ENCODE results near the gene SPATS2. TPM values are rescaled to one million over a fixed set of nuclear protein-coding genes. Genes with fewer than 3 reads are reported as not detected.

The SPATS2 gene
- total RNA-seq, 1 donor from 2014 or later, result 49.5 TPM

GRCh38 chr12:49552425-49552824, 185.2 kb downstream of the SPATS2 start:
- Histone ChIP-seq H3F3A (ENCODE audit: low read depth) (peaks cover 6% of the 10 kb centered on the region), H3K27me3 (peaks cover 55% of the 10 kb centered on the region), H3K4me3 (no peak overlapping the region), H3K4me1 (peaks cover 8% of the 10 kb centered on the region), H3K9ac (no peak overlapping the region), H4K20me1 (ENCODE audit: low read depth) (no peaks in the 10 kb centered on the region), H2AFZ (replicated peaks) (no peak overlapping the region), H3K9me3 (ENCODE audit: low read depth) (no peaks in the 10 kb centered on the region), H3K36me3 (no peaks in the 10 kb centered on the region), H3K27ac (no peak overlapping the region), H3K4me2 (no peak overlapping the region), H3K79me2 (ENCODE audit: low read depth) (no peaks in the 10 kb centered on the region)
- TF ChIP-seq EZH2phosphoT487 (IDR thresholded peaks at IDR 0.05) (no peak), CTCF (IDR thresholded peaks at IDR 0.05) (no peak), EZH2 (IDR thresholded peaks at IDR 0.05) (no peak)
- no peak overlapping the region for H3K4me3 Mint-ChIP-seq
- H3K36me3 Mint-ChIP-seq, result peaks cover 3% of the 10 kb centered on the region
- H3K4me1 Mint-ChIP-seq, result peaks cover 10% of the 10 kb centered on the region
- no peak for DNase-seq (ENCODE audit: low spot score)
- peaks cover 12% of the 10 kb centered on the region for H3K27me3 Mint-ChIP-seq (ENCODE audit: insufficient read depth, low read depth)
- H3K27ac Mint-ChIP-seq, result no peak overlapping the region
- no peaks in the 10 kb centered on the region for H3K9me3 Mint-ChIP-seq

- Mint-ChIP-seq H3K4me3 (no peak overlapping the region), H3K4me1 (peaks cover 10% of the 10 kb centered on the region), H3K27ac (no peak overlapping the region), H3K36me3 (peaks cover 3% of the 10 kb centered on the region), H3K27me3 (ENCODE audit: insufficient read depth, low read depth) (peaks cover 12% of the 10 kb centered on the region), H3K9me3 (no peaks in the 10 kb centered on the region)
- TF ChIP-seq EZH2phosphoT487 (IDR thresholded peaks at IDR 0.05) (no peak), EZH2 (IDR thresholded peaks at IDR 0.05) (no peak), CTCF (IDR thresholded peaks at IDR 0.05) (no peak)
- Histone ChIP-seq H3F3A (ENCODE audit: low read depth) (peaks cover 6% of the 10 kb centered on the region), H3K4me3 (no peak overlapping the region), H3K79me2 (ENCODE audit: low read depth) (no peaks in the 10 kb centered on the region), H4K20me1 (ENCODE audit: low read depth) (no peaks in the 10 kb centered on the region), H3K4me2 (no peak overlapping the region), H3K27ac (no peak overlapping the region), H2AFZ (replicated peaks) (no peak overlapping the region), H3K9me3 (ENCODE audit: low read depth) (no peaks in the 10 kb centered on the region), H3K4me1 (peaks cover 8% of the 10 kb centered on the region), H3K36me3 (no peaks in the 10 kb centered on the region), H3K27me3 (peaks cover 50% of the 10 kb centered on the region), H3K9ac (no peak overlapping the region)
- no peak for DNase-seq (ENCODE audit: low spot score)
Measured at GRCh38 chr12:49552899-49553298, 185.6 kb downstream of the SPATS2 start.

- DNase-seq (ENCODE audit: low spot score), result peak; percentile 64
Measured at GRCh38 chr12:49553512-49554088, 186.3 kb downstream of the SPATS2 start.

More at GRCh38 chr12:49553512-49554088, 186.3 kb downstream of the SPATS2 start:
- Mint-ChIP-seq H3K36me3 (peaks cover 3% of the 10 kb centered on the region), H3K27me3 (ENCODE audit: insufficient read depth, low read depth) (peaks cover 8% of the 10 kb centered on the region), H3K9me3 (no peaks in the 10 kb centered on the region), H3K4me3 (no peak overlapping the region), H3K27ac (no peak overlapping the region), H3K4me1 (peaks cover 10% of the 10 kb centered on the region)
- Histone ChIP-seq H3K4me2 (no peak overlapping the region), H4K20me1 (ENCODE audit: low read depth) (no peaks in the 10 kb centered on the region), H3K4me1 (peaks cover 8% of the 10 kb centered on the region), H3K79me2 (ENCODE audit: low read depth) (no peaks in the 10 kb centered on the region), H3K27ac (no peak overlapping the region), H3K9ac (no peak overlapping the region), H3K4me3 (no peak overlapping the region), H3K9me3 (ENCODE audit: low read depth) (no peaks in the 10 kb centered on the region), H3K27me3 (peaks cover 43% of the 10 kb centered on the region), H3K36me3 (no peaks in the 10 kb centered on the region), H2AFZ (replicated peaks) (no peak overlapping the region), H3F3A (ENCODE audit: low read depth) (peaks cover 6% of the 10 kb centered on the region)
- TF ChIP-seq EZH2 (IDR thresholded peaks at IDR 0.05) (no peak), CTCF (IDR thresholded peaks at IDR 0.05) (peak; percentile 62)
